ENCODE results near the gene KMT2D.

KMT2D gene

DNA sequence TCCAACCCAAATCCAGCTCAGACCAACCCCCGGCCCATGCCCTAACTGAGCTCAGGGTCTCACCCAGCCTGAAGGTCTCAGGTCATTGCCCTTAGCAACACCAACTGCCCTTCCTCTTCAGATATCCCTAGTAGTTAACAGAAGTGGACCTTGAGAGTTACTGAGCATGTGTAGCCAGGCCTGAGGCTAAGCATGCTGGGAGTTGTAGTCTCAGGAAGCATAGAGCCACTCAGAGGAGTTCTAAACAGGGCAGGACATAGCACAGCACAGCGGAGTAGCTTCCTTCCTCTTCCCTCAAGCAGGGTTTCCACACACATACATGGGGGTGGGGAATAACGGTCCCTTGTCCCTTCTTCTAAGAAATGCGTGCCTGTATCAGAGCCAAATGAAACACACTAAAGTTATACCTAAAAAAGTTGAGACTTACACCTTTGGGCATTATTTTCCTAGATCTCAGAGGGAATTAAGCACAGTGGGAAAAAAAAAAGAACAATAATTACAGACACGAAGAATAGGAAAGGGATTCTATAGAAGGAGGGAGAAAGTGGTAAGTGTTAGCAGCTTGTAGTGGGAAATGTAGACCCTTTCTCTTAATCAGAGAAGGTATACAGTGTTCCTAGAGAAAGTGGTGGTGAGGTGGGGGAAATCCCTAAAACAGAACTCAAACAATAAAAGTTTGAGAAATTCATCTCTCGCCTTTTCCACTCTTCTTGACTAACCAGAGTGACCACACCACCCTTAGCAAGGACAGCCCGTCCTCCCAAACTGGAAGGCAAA lies 4.4 kb downstream of the KMT2D start:
- intact Hi-C loops (cut with DNase I): no loop called here
- DNase-seq: peak; percentile 23 to 81 (median 60)

GRCh38 chr12:49055092-49055491 lies 5.5 kb downstream of the KMT2D start:
- intact Hi-C loops (cut with DNase I): no loop called here
- DNase-seq: peak in 1 of 42 donors; percentile 16

DNA sequence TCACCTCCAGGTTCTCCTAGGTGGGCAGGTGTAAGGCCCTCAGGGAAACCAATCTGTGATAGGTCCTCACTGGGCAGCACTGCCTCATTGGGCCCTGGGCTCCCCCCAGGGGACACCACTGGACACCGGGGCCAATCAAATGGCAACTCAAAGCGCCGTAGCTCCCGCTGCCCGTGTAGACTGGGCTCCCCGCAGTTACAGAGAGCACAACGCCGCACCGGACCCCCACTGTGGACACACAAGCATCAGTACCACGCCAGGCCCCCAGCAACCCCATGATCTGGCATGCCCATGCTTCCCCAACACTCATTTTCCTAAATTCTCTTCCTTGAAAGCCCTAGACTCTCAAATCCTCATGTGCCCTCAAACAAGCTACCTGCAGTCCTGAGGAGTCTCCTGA lies 6.1 kb downstream of the KMT2D start:
- peak in 1 of 42 donors; percentile 24 for DNase-seq
- intact Hi-C loops (cut with DNase I): no loop called here

DNA sequence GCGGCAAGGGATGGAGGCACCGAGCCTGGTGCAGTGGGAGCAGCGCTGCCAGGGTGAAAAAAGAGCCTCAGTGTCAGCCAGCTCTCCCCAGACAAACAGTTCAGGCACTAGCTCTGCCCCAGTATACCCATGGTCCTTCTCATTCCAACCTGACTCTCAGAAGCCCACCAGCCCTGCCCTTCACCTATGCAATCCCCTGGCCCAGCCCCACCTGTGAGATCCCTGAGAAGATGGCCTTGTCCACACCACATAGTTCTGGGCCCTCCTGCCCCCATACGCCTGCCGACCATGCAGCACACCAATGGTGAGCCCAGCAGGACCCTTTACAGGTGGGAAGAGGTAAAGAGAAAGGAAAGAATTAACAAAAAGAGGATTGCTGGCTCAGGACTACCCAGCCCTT lies 6.5 kb downstream of the KMT2D start:
- DNase-seq: no peak

GRCh38 chr12:49052451-49053208 lies 8.0 kb downstream of the KMT2D start:
- DNase-seq: no peak
- intact Hi-C loops (cut with DNase I): no loop called here

More for the DNA sequence above, 6.5 kb downstream of the KMT2D start:
- intact Hi-C loops (cut with DNase I): no loop called here

GRCh38 chr12:49051777-49052438 lies 8.7 kb downstream of the KMT2D start:
- intact Hi-C loops (cut with DNase I): no loop called here
- no peak for DNase-seq

DNA sequence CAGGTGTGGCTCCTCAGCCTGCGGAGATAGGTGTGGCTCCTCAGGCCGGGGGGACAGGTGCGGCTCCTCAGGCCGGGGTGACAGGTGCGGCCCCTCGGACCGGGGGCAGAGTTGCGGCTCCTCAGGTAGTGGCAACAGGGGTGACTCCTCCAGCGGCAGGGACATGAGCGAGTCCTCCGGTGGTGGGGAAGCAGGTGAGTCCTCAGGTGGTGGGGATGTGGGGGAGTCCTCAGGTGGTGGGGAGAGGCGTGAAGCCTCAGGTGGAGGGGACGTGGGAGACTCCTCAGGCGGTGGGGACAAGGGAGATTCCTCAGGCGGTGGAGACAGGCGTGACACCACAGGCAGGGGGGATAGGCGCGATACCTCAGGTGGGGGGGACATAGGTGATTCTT lies 9.2 kb downstream of the KMT2D start:
- no peak for DNase-seq
- intact Hi-C loops (cut with DNase I): no loop called here

GRCh38 chr12:49050507-49051372 lies 9.9 kb downstream of the KMT2D start:
- intact Hi-C loops (cut with DNase I): no loop called here
- DNase-seq: no peak

GRCh38 chr12:49049566-49050224 lies 10.9 kb downstream of the KMT2D start:
- intact Hi-C loops (cut with DNase I): no loop called here
- DNase-seq: peak in 39 of 42 donors; percentile 18 to 84 (median 55)

- intact Hi-C loops (cut with DNase I): no loop called here
- no peak for DNase-seq
These were observed 11.6 kb downstream of the KMT2D start for GRCh38 chr12:49048953-49049352.

DNA sequence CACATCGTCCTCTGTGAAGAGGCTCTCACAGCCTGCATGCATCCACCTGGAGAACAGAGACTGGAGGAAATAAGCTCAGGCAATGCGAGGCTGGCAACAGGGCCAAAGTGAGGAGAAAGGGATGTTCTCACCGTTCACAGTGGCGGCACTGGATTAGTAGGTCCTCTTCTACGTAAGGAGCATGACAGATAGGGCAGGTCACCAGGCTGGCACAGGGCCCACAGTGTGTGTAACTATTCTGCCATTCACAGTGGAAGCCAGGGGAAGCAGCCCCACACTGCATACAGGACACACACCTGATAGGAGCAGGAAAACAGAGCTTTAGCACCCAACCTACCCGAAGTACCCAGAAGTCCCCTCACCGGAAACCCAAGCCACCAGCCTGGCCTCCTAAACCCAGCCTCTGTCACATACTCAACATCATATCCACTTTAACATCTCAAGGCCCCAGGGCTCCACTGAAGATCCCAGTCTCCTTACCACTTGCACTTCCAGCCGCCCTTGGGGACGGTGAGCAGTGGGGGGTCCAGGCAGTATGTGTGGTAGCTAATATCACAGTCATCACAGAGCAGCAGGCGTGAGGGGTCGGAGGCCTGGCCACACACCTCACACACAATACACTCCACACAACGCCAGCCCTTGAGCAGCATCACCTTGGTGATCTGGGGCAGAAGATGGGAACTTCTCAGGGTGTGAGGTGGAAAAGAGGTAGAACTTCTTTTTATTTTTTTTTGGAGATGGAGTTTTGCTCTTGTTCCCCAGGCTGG lies 14.3 kb downstream of the KMT2D start:
- DNase-seq: no peak
- intact Hi-C loops (cut with DNase I): no loop called here

DNA sequence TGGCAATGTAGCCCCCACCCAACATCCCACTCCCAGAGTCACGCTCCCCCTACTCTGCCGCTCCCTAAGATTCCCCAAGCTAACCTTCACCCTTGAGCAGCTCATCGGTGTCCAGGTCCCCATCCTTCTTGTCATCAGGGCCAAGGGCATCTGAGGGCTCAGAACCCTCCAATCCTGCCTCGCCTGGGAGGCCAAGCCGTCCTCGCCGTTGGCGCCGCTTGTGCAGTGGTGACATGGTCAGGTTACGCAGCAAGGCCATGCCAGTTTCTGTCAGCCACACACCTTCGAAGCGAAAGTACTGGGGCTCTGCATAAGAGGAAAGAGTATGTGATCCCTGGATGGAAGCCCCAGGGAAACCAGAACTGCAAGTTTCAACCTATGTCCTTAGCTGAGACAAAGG lies 15.9 kb downstream of the KMT2D start:
- intact Hi-C loops (cut with DNase I): no loop called here
- no peak for DNase-seq

DNA sequence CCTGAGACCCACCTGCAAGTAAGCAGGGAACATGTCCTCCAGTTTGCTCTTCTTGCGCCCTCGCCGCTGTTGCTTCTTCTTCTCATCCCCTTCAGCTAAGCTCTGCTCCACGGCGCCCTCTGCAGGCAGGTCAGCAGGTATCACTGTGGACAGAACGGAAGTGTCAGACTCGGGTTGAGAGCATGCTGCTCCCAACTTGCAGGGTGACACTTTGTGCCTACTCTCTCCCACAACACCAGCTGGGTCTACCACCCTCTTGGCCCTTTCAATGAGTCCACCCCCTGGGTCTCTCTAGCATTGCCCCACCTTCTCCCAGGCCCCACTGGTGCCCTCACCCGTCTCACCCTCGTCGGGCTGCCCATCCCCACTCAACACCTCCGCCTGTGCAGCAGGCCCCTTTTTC lies 16.7 kb downstream of the KMT2D start:
- intact Hi-C loops (cut with DNase I): no loop called here
- DNase-seq: peak; percentile 32 to 86 (median 74)

DNA sequence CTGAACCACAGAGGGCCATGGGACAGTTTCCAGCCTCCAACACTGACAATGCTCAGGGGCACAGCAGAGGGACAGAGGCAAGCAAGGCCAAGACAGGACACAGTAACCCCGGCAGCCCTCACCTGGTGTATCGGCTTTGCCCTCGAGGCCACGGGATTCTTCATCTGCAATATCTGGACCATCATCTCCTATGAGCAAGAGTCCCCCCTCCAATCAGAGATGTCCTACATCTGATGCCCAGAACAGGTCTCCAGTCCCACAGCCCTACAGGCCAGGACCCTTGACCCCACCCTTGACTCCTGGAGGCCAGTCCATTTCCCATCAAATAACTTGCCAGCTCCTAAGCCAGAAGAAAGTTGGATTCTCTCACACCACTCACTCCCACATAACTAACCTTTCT lies 17.4 kb downstream of the KMT2D start:
- intact Hi-C loops (cut with DNase I): no loop called here
- DNase-seq: no peak

- DNase-seq: no peak
- intact Hi-C loops (cut with DNase I): no loop called here
These were observed 18.6 kb downstream of the KMT2D start for GRCh38 chr12:49041881-49042484.

DNA sequence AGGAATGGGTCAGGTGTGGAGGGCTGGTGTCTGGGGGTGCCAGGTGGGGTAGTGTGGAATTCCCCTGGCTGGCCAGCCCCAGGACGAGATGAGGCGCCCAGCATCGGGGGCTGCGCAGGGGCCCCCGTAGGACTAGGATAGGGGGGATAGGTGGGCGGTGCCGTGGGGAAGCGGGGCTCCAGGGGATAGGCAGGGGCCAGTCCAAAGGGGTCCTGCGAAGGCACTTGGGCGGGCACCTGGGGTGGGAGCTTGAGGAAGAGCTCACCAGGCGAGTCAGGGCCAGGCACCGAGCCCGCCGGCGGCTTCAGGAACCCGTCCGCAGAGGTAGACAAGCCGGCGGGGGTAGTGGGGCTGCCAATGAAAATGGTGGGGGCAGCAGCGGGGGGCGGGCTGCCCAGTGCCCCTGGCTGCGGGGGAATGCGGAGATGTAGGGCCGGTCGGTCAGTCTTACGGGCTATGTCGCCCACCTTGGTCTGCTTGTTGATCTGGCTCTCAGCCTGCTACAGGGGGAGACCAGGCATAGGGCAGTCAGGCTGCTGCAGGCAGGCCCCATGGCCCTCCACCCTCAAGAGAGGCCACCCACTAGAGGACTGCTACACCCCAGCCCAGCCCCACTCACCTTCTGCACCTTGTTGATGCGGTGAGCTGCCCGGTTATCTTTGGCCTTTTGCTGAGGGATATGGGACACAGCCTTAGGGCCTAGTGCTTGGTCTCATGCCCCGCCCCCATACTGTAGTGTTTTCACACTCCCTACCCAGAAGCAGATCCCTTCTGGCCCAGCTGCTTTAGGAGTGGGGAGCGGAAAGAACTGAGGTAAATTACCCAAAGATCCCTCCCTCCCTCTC lies 19.3 kb downstream of the KMT2D start:
- intact Hi-C loops (cut with DNase I): no loop called here
- DNase-seq: peak in 1 of 42 donors; percentile 16
